ENCODE measurements around the gene AGL.

The AGL gene

DNA sequence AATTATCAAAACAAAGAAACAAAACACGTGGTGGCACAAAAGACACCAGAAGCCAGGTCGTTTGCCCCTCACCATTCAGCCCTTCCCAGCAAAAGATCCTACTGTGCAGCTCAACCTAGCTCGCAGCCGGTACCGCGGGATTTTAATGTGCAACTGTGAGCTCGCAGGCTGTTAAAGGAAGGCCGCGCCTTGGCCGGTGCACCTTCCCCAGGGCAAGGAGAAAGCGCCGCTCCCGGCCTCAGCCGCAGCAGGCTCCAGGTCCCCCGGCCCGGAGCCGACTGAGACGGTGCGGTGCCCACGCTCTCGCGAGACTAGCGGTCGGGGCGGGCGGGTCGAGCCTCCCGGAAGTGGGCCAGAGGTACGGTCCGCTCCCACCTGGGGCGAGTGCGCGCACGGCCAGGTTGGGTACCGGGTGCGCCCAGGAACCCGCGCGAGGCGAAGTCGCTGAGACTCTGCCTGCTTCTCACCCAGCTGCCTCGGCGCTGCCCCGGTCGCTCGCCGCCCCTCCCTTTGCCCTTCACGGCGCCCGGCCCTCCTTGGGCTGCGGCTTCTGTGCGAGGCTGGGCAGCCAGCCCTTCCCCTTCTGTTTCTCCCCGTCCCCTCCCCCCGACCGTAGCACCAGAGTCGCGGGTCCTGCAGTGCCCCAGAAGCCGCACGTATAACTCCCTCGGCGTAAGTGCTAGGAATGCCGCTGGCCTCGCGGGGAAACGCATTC lies at the start of gene AGL:
AGL (plus strand) TSS at position 618 of the 715 bp plus-strand sequence. CDS start 682 bp downstream, outside the sequence.
- H3K27ac ChIP-seq (ENCODE audit: low read depth, low read length): peak within 1 kb of the TSS; percentile 66; the same call in 1 of the 2 replicates
- H3K4me3 ChIP-seq (ENCODE audit: low read depth, low read length): peak within 1 kb of the TSS; percentile 84
- peak within 1 kb of the TSS; percentile 88 for H3K9ac ChIP-seq (ENCODE audit: low read length)
- H3K36me3 ChIP-seq (ENCODE audit: control insufficient read depth, insufficient read depth, low read length): peaks cover 8% of the 10 kb centered on the region
- H3K9me3 ChIP-seq (ENCODE audit: control insufficient read depth, insufficient read depth, low read depth, low read length): 0 out of 2 replicates have a peak, but pooled peaks cover under 1% of the 10 kb centered on the region
- H3K27me3 ChIP-seq (ENCODE audit: control insufficient read depth, insufficient read depth, low read length): no peaks in the 10 kb centered on the region
- peaks cover 14% of the 10 kb centered on the region; the same call in 1 of the 2 replicates for H3K4me1 ChIP-seq (ENCODE audit: control insufficient read depth, insufficient read depth, low read length)

DNA sequence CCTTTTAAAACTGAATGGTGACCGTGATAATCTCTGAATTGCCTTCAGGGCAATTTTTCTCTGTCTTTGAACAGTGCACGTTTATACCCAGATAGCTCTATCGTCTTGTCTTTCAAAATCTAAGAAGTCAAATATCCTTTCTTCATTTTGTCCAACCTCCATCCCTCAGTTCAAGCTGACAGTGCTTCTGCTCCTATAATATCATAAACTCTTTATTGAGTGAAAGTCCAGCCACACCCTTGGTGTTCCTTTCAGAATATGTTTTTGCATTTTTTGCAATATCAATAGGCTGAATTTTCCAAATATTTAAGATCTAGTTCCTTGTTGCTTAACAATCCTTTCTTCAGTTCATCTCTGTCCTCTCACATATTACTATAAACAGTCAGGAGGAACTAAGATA lies 48.6 kb upstream of the AGL start:
- H3K36me3 ChIP-seq (ENCODE audit: control insufficient read depth, insufficient read depth, low read length): no peaks in the 10 kb centered on the region
- H3K9ac ChIP-seq (ENCODE audit: low read length): no peak overlapping the region
- H3K27me3 ChIP-seq (ENCODE audit: control insufficient read depth, insufficient read depth, low read length): no peaks in the 10 kb centered on the region
- peaks cover 5% of the 10 kb centered on the region; the same call in 1 of the 2 replicates for H3K4me1 ChIP-seq (ENCODE audit: control insufficient read depth, insufficient read depth, low read length)
- no peak overlapping the region for H3K4me3 ChIP-seq (ENCODE audit: low read depth, low read length)
- no peaks in the 10 kb centered on the region for H3K9me3 ChIP-seq (ENCODE audit: control insufficient read depth, insufficient read depth, low read depth, low read length)
- no peak overlapping the region for H3K27ac ChIP-seq (ENCODE audit: low read depth, low read length)

DNA sequence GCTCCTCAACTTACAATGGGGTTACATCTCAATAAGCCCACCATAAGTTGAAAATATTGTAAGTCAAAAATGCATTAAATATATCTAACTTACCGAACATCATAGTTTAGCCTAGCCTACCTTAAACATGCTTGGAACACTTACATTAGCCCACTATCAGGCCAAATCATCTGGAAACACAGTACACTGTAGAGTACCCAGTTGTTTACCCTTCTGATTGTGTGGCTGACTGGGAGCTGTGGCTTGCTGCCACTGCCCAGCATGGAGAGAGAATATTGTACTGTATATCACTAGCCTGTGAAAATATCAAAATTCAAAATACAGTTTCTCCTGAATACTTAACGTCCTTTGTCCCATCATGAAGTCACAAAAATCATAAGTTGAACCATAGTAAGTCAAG lies 43.3 kb upstream of the AGL start:
- Histone ChIP-seq H3K27me3 (ENCODE audit: control insufficient read depth, insufficient read depth, low read length) (no peaks in the 10 kb centered on the region), H3K9ac (ENCODE audit: low read length) (no peak overlapping the region), H3K27ac (ENCODE audit: low read depth, low read length) (no peak overlapping the region), H3K9me3 (ENCODE audit: control insufficient read depth, insufficient read depth, low read depth, low read length) (no peaks in the 10 kb centered on the region), H3K4me3 (ENCODE audit: low read depth, low read length) (no peak overlapping the region), H3K36me3 (ENCODE audit: control insufficient read depth, insufficient read depth, low read length) (no peaks in the 10 kb centered on the region), H3K4me1 (ENCODE audit: control insufficient read depth, insufficient read depth, low read length) (peaks cover 5% of the 10 kb centered on the region)

GRCh38 chr1:99808391-99809115 lies 41.6 kb upstream of the AGL start:
- no peak overlapping the region for H3K4me3 ChIP-seq (ENCODE audit: low read depth, low read length)
- no peaks in the 10 kb centered on the region for H3K36me3 ChIP-seq (ENCODE audit: control insufficient read depth, insufficient read depth, low read length)
- no peak overlapping the region for H3K27ac ChIP-seq (ENCODE audit: low read depth, low read length)
- H3K27me3 ChIP-seq (ENCODE audit: control insufficient read depth, insufficient read depth, low read length): no peaks in the 10 kb centered on the region
- peaks cover 5% of the 10 kb centered on the region for H3K4me1 ChIP-seq (ENCODE audit: control insufficient read depth, insufficient read depth, low read length)
- peak overlapping the region; percentile 15 for H3K9ac ChIP-seq (ENCODE audit: low read length)
- H3K9me3 ChIP-seq (ENCODE audit: control insufficient read depth, insufficient read depth, low read depth, low read length): no peaks in the 10 kb centered on the region

DNA sequence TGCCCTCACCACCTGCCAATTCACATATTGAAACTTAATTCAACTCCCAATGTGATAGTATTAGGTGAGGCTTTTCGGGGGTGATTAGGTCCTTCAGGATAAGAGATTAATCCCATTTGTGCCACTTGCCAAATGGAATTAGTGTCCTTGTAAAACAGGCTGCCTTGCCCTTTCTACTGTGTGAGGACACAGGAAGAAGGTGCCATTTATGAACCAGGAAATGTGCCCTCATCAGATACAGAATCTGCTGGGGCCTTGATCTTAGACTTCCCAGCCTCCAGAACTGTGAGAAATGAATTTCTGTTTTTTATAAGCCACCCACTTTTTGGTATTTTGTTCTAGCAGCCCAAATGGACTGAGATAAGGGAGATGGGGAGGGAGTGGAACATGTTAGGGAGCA lies 39.1 kb upstream of the AGL start:
- Histone ChIP-seq H3K36me3 (ENCODE audit: control insufficient read depth, insufficient read depth, low read length) (no peaks in the 10 kb centered on the region), H3K9me3 (ENCODE audit: control insufficient read depth, insufficient read depth, low read depth, low read length) (no peaks in the 10 kb centered on the region), H3K4me1 (ENCODE audit: control insufficient read depth, insufficient read depth, low read length) (peaks cover 5% of the 10 kb centered on the region), H3K9ac (ENCODE audit: low read length) (no peak overlapping the region), H3K27ac (ENCODE audit: low read depth, low read length) (no peak overlapping the region), H3K4me3 (ENCODE audit: low read depth, low read length) (no peak overlapping the region), H3K27me3 (ENCODE audit: control insufficient read depth, insufficient read depth, low read length) (no peaks in the 10 kb centered on the region)

GRCh38 chr1:99811747-99812146 lies 38.4 kb upstream of the AGL start:
- H3K27me3 ChIP-seq (ENCODE audit: control insufficient read depth, insufficient read depth, low read length): no peaks in the 10 kb centered on the region
- H3K9me3 ChIP-seq (ENCODE audit: control insufficient read depth, insufficient read depth, low read depth, low read length): no peaks in the 10 kb centered on the region
- no peak overlapping the region for H3K4me3 ChIP-seq (ENCODE audit: low read depth, low read length)
- no peak overlapping the region for H3K9ac ChIP-seq (ENCODE audit: low read length)
- no peak overlapping the region for H3K27ac ChIP-seq (ENCODE audit: low read depth, low read length)
- no peaks in the 10 kb centered on the region for H3K36me3 ChIP-seq (ENCODE audit: control insufficient read depth, insufficient read depth, low read length)
- H3K4me1 ChIP-seq (ENCODE audit: control insufficient read depth, insufficient read depth, low read length): peaks cover 5% of the 10 kb centered on the region

GRCh38 chr1:99814373-99814900 lies 35.7 kb upstream of the AGL start:
- Histone ChIP-seq H3K9ac (ENCODE audit: low read length) (no peak overlapping the region), H3K27ac (ENCODE audit: low read depth, low read length) (no peak overlapping the region), H3K27me3 (ENCODE audit: control insufficient read depth, insufficient read depth, low read length) (no peaks in the 10 kb centered on the region), H3K36me3 (ENCODE audit: control insufficient read depth, insufficient read depth, low read length) (no peaks in the 10 kb centered on the region), H3K4me3 (ENCODE audit: low read depth, low read length) (no peak overlapping the region), H3K4me1 (ENCODE audit: control insufficient read depth, insufficient read depth, low read length) (no peaks in the 10 kb centered on the region), H3K9me3 (ENCODE audit: control insufficient read depth, insufficient read depth, low read depth, low read length) (no peaks in the 10 kb centered on the region)

DNA sequence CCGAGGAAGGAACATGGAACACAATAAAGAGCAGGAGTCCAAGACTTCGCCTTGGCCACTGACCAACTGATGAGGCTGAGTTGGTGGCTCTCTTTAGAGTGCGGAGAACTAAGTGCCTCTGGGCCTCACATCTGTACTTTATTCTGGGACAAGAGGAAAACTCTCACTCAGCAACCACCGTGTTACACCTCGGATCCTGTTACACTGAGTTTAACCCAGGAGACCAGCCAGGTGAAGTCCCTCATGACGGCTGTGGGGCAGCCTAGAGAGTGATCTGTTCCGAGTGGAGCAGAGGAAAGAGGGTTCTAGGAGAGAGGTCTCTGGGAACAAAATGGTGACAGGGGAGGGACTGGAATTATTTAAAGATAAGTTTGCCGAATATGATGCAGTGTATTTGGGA lies 33.5 kb upstream of the AGL start:
- H3K36me3 ChIP-seq (ENCODE audit: control insufficient read depth, insufficient read depth, low read length): no peaks in the 10 kb centered on the region
- no peak overlapping the region for H3K27ac ChIP-seq (ENCODE audit: low read depth, low read length)
- H3K9ac ChIP-seq (ENCODE audit: low read length): no peak overlapping the region
- H3K9me3 ChIP-seq (ENCODE audit: control insufficient read depth, insufficient read depth, low read depth, low read length): no peaks in the 10 kb centered on the region
- no peaks in the 10 kb centered on the region for H3K27me3 ChIP-seq (ENCODE audit: control insufficient read depth, insufficient read depth, low read length)
- H3K4me3 ChIP-seq (ENCODE audit: low read depth, low read length): no peak overlapping the region
- H3K4me1 ChIP-seq (ENCODE audit: control insufficient read depth, insufficient read depth, low read length): no peaks in the 10 kb centered on the region

DNA sequence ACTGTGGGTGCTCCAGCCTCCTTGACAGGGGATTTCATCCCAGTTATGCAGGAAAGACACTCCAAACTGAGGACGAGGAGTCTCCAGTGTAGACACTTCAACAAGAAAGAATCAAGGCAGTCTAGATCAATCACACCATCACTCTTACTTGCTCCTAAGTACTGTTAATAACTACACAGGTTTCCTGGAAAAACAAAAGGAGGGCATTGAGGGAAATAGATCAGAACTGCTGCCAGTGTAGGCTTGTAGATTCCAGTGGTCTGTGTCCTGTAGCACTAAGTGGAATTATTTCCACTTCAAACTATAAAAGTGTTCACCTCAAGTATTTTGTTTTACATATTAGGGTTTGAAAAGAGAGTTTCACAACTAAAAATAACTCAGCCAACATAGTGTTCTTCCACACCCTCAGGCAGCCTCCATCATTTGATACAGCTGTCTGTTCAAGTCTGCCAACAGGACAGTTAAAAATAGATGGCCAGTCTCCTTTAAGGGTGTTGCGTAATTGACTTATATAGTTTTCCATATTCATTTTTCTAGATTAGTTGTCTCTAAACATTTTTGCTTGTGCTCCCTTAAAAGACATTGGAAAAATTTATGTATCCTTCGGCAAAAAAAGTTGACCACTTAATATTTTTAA lies 32.0 kb upstream of the AGL start:
- no peaks in the 10 kb centered on the region for H3K27me3 ChIP-seq (ENCODE audit: control insufficient read depth, insufficient read depth, low read length)
- H3K27ac ChIP-seq (ENCODE audit: low read depth, low read length): no peak overlapping the region
- no peaks in the 10 kb centered on the region for H3K36me3 ChIP-seq (ENCODE audit: control insufficient read depth, insufficient read depth, low read length)
- no peaks in the 10 kb centered on the region for H3K9me3 ChIP-seq (ENCODE audit: control insufficient read depth, insufficient read depth, low read depth, low read length)
- no peak overlapping the region for H3K4me3 ChIP-seq (ENCODE audit: low read depth, low read length)
- no peaks in the 10 kb centered on the region for H3K4me1 ChIP-seq (ENCODE audit: control insufficient read depth, insufficient read depth, low read length)
- no peak overlapping the region for H3K9ac ChIP-seq (ENCODE audit: low read length)

DNA sequence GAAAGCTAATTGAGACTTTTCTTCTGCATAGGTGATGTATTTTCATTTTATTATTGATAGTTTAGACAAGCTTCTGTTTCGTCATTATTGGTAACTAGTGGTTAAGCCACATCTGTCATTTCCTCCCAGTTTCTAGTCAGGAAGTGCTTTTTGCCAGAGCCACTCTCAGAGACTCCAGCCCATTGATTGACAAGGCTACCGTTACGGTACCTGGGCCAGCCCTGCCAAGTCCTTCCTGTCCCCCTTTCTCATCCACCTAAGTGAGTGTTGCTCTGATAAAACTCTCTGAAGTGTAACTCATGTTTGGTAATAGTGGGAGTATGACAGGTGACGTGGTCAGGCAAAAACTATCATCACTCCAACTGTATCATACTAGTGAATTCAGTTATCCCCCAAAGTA lies 29.6 kb upstream of the AGL start:
- Histone ChIP-seq H3K4me3 (ENCODE audit: low read depth, low read length) (no peak overlapping the region), H3K36me3 (ENCODE audit: control insufficient read depth, insufficient read depth, low read length) (no peaks in the 10 kb centered on the region), H3K9me3 (ENCODE audit: control insufficient read depth, insufficient read depth, low read depth, low read length) (peaks cover 7% of the 10 kb centered on the region), H3K27me3 (ENCODE audit: control insufficient read depth, insufficient read depth, low read length) (no peaks in the 10 kb centered on the region), H3K9ac (ENCODE audit: low read length) (no peak overlapping the region), H3K27ac (ENCODE audit: low read depth, low read length) (no peak overlapping the region), H3K4me1 (ENCODE audit: control insufficient read depth, insufficient read depth, low read length) (no peaks in the 10 kb centered on the region)

DNA sequence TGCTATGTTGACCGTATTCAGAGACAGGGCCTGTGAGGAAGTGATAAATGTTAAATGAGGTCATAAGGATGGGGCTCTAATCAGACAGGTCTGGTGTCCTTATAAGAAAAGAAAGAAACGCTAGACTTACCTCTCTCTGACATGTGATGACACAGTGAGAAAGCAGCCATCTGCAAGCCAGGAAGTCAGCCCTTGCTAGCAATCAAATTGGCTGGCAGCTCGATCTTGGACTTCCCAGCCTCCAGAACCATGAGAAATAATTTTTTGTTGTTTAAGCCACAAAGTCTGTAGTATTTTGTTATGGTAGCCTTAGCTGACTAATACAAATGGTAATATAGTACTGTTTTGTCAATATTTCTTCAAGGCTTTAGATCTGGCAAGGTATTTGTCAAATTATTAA lies 25.1 kb upstream of the AGL start:
- Histone ChIP-seq H3K27ac (ENCODE audit: low read depth, low read length) (no peak overlapping the region), H3K9ac (ENCODE audit: low read length) (no peak overlapping the region), H3K36me3 (ENCODE audit: control insufficient read depth, insufficient read depth, low read length) (no peaks in the 10 kb centered on the region), H3K27me3 (ENCODE audit: control insufficient read depth, insufficient read depth, low read length) (no peaks in the 10 kb centered on the region), H3K4me1 (ENCODE audit: control insufficient read depth, insufficient read depth, low read length) (no peaks in the 10 kb centered on the region), H3K9me3 (ENCODE audit: control insufficient read depth, insufficient read depth, low read depth, low read length) (peaks cover 8% of the 10 kb centered on the region), H3K4me3 (ENCODE audit: low read depth, low read length) (no peak overlapping the region)

All from HUES6 (cell line).